ENCODE results near the gene PDIA4.
A peak's percentile ranks its signal among the peaks of the same experiment; 100 is the strongest.

PDIA4 gene

GRCh38 chr7:148964483-148965267, 63.6 kb downstream of the PDIA4 start:
- DNase-seq = peak; percentile 34 to 38

GRCh38 chr7:148963583-148964482, 64.5 kb downstream of the PDIA4 start:
- DNase-seq = peak; percentile 30 to 38

- DNase-seq = peak; percentile 64 to 84
These were observed 65.3 kb downstream of the PDIA4 start for GRCh38 chr7:148962823-148963582.

- DNase-seq = no peak
These were observed 65.9 kb downstream of the PDIA4 start for GRCh38 chr7:148962440-148962822.

GRCh38 chr7:148959726-148960125, 68.6 kb downstream of the PDIA4 start:
- no peak for DNase-seq

GRCh38 chr7:148958061-148958460, 70.2 kb downstream of the PDIA4 start:
- DNase-seq = no peak

GRCh38 chr7:148954766-148955165, 73.5 kb downstream of the PDIA4 start:
- no peak for DNase-seq

- DNase-seq = no peak
These were observed 74.6 kb downstream of the PDIA4 start for GRCh38 chr7:148953676-148954075.

Data from Kasumi-1 (cell line).